Measurements from ENCODE around the gene OMA1. TPM values are rescaled to one million over a fixed set of nuclear protein-coding genes. Genes with fewer than 3 reads are reported as not detected.

The OMA1 gene
- polyA plus RNA-seq, 1 experiment: 17.3 TPM

GRCh38 chr1:58487002-58487401 lies 59.5 kb downstream of the OMA1 start:
- no peak overlapping the region for H3K27ac ChIP-seq (ENCODE audit: low read depth, low read length)
- ChIA-PET CTCF (interaction anchor here (1.2 kb wide), 1 partner anchor 29 kb away, joined by 4 read pairs; no protein-coding TSS in a partner anchor), POLR2A (no interaction called here)
- H3K27me3 ChIP-seq (ENCODE audit: control insufficient read depth, insufficient read depth, low read length): no peaks in the 10 kb centered on the region
- TF ChIP-seq CTCF (IDR thresholded peaks at IDR 0.05; ENCODE audit: low read depth, low read length): no peak
- H3K4me3 ChIP-seq (ENCODE audit: low read depth, low read length): no peak overlapping the region
- peaks cover 3% of the 10 kb centered on the region; the same call in 1 of the 2 replicates for H3K9me3 ChIP-seq (ENCODE audit: control insufficient read depth, insufficient read depth, low read length)
- DNase-seq (ENCODE audit: low read depth, low spot score): no peak

GRCh38 chr1:58481962-58482361 lies 64.6 kb downstream of the OMA1 start:
- CTCF ChIA-PET: no interaction called here
- no peak overlapping the region for H3K27ac ChIP-seq (ENCODE audit: low read depth, low read length)
- DNase-seq (ENCODE audit: low read depth, low spot score): no peak
- no peaks in the 10 kb centered on the region for H3K9me3 ChIP-seq (ENCODE audit: control insufficient read depth, insufficient read depth, low read length)
- no peaks in the 10 kb centered on the region for H3K27me3 ChIP-seq (ENCODE audit: control insufficient read depth, insufficient read depth, low read length)
- TF ChIP-seq CTCF (IDR thresholded peaks at IDR 0.05; ENCODE audit: low read depth, low read length): no peak
- no peak overlapping the region for H3K4me3 ChIP-seq (ENCODE audit: low read depth, low read length)
- POLR2A ChIA-PET: no interaction called here

GRCh38 chr1:58480191-58480590 lies 66.3 kb downstream of the OMA1 start:
- H3K27ac ChIP-seq (ENCODE audit: low read depth, low read length): no peak overlapping the region
- no peaks in the 10 kb centered on the region for H3K9me3 ChIP-seq (ENCODE audit: control insufficient read depth, insufficient read depth, low read length)
- ChIA-PET POLR2A (no interaction called here), CTCF (no interaction called here)
- no peaks in the 10 kb centered on the region for H3K27me3 ChIP-seq (ENCODE audit: control insufficient read depth, insufficient read depth, low read length)
- H3K4me3 ChIP-seq (ENCODE audit: low read depth, low read length): no peak overlapping the region
- no peak for DNase-seq (ENCODE audit: low read depth, low spot score)
- no peak for TF ChIP-seq CTCF (IDR thresholded peaks at IDR 0.05; ENCODE audit: low read depth, low read length)

- POLR2A ChIA-PET: no interaction called here
- Histone ChIP-seq H3K4me3 (ENCODE audit: low read depth, low read length) (no peak overlapping the region), H3K27me3 (ENCODE audit: control insufficient read depth, insufficient read depth, low read length) (no peaks in the 10 kb centered on the region), H3K9me3 (ENCODE audit: control insufficient read depth, insufficient read depth, low read length) (no peaks in the 10 kb centered on the region), H3K27ac (ENCODE audit: low read depth, low read length) (no peak overlapping the region)
- CTCF ChIA-PET: no interaction called here
- no peak for DNase-seq (ENCODE audit: low read depth, low spot score)
- no peak for TF ChIP-seq CTCF (IDR thresholded peaks at IDR 0.05; ENCODE audit: low read depth, low read length)
Measured at GRCh38 chr1:58477390-58477789, 69.1 kb downstream of the OMA1 start.

GRCh38 chr1:58476179-58476578 lies 70.3 kb downstream of the OMA1 start:
- CTCF ChIA-PET: no interaction called here
- Histone ChIP-seq H3K4me3 (ENCODE audit: low read depth, low read length) (no peak overlapping the region), H3K27me3 (ENCODE audit: control insufficient read depth, insufficient read depth, low read length) (no peaks in the 10 kb centered on the region), H3K27ac (ENCODE audit: low read depth, low read length) (no peak overlapping the region), H3K9me3 (ENCODE audit: control insufficient read depth, insufficient read depth, low read length) (no peaks in the 10 kb centered on the region)
- POLR2A ChIA-PET: no interaction called here
- no peak for DNase-seq (ENCODE audit: low read depth, low spot score)
- no peak for TF ChIP-seq CTCF (IDR thresholded peaks at IDR 0.05; ENCODE audit: low read depth, low read length)
